ENCODE data around the gene TSPAN14.

- TF ChIP-seq CTCF (IDR thresholded peaks at IDR 0.05) (no peak), FOXK1 (CRISPR knock-in tag; IDR thresholded peaks at IDR 0.05) (no peak), CREM (CRISPR knock-in tag; IDR thresholded peaks at IDR 0.05) (no peak), ZNF512 (CRISPR knock-in tag; IDR thresholded peaks at IDR 0.05; ENCODE audit: borderline replicate concordance) (no peak), ZBTB21 (CRISPR knock-in tag; IDR thresholded peaks at IDR 0.05; ENCODE audit: borderline replicate concordance) (no peak), IRF2 (CRISPR knock-in tag; IDR thresholded peaks at IDR 0.05; ENCODE audit: borderline replicate concordance, low read depth) (no peak), ZNF317 (CRISPR knock-in tag; IDR thresholded peaks at IDR 0.05; ENCODE audit: borderline replicate concordance, low read depth) (no peak)
These were observed 43.4 kb upstream of the TSPAN14 start for GRCh38 chr10:80410578-80411145.

All from WTC11 (cell line).